CD4-positive, alpha-beta T cell treated with Interleukin-6 at 100 ng/mL for 8 hours (primary cell): ENCODE results near the gene SMIM36.
A peak's percentile ranks its signal among the peaks of the same experiment; 100 is the strongest.
"Not testable (repeated sequence)": the region's sequence is repeated elsewhere in the genome, so short reads cannot be mapped to it uniquely, and the experiment has no call there.

Experiments
- DNase-seq: peaks from one replicate; pipeline ENCODE4 v3.0.0-alpha.2; 2020; ENCODE audit warnings: mixed read lengths, low spot score

Gene SMIM36

GRCh38 chr17:55433629-55434422 lies 77.4 kb downstream of the SMIM36 start:
- no peak for DNase-seq

- DNase-seq: no peak
Measured at GRCh38 chr17:55433029-55433628, 78.1 kb downstream of the SMIM36 start.

- no peak for DNase-seq
Measured at GRCh38 chr17:55432358-55433028, 78.8 kb downstream of the SMIM36 start.

- DNase-seq: not testable (repeated sequence)
Measured at GRCh38 chr17:55431914-55432313, 79.3 kb downstream of the SMIM36 start.

- no peak for DNase-seq
Measured at GRCh38 chr17:55430541-55431288, 80.5 kb downstream of the SMIM36 start.

- no peak for DNase-seq
Measured at GRCh38 chr17:55427587-55427882, 83.7 kb downstream of the SMIM36 start.

GRCh38 chr17:55426851-55427586 lies 84.2 kb downstream of the SMIM36 start:
- DNase-seq: no peak

GRCh38 chr17:55424893-55425540 lies 86.2 kb downstream of the SMIM36 start:
- DNase-seq: no peak

GRCh38 chr17:55423535-55423934 lies 87.7 kb downstream of the SMIM36 start:
- no peak for DNase-seq

GRCh38 chr17:55422828-55423164 lies 88.5 kb downstream of the SMIM36 start:
- DNase-seq: not testable (repeated sequence)

GRCh38 chr17:55421179-55421934 lies 89.9 kb downstream of the SMIM36 start, which contains the start of gene MMD:
Gene MMD, minus strand, starts transcription at chr17:55421835. Its CDS starts 140 bp downstream, at chr17:55421695.
- no peak for DNase-seq

GRCh38 chr17:55420776-55421178 lies 90.5 kb downstream of the SMIM36 start:
- DNase-seq: peak; percentile 23

GRCh38 chr17:55420067-55420775 lies 91.0 kb downstream of the SMIM36 start:
- DNase-seq: peak; percentile 37

- no peak for DNase-seq
Measured at GRCh38 chr17:55418369-55419268, 92.6 kb downstream of the SMIM36 start.

GRCh38 chr17:55417411-55418268 lies 93.6 kb downstream of the SMIM36 start:
- no peak for DNase-seq

- no peak for DNase-seq
Measured at GRCh38 chr17:55416470-55417052, 94.7 kb downstream of the SMIM36 start.

GRCh38 chr17:55416000-55416399 lies 95.3 kb downstream of the SMIM36 start:
- DNase-seq: no peak
